Hepatocyte (in vitro differentiated cells): ENCODE data around the gene FSTL1.

Experiments used
- CTCF ChIP-seq: fragments of 200-600 bp; sonication (generic); IDR thresholded peaks from 2 replicates; pipeline ENCODE4 v1.5.1; 2016; ENCODE audit warnings: antibody characterized with exemption, mild to moderate bottlenecking; ENCODE audit not compliant: poor library complexity
- EZH2phosphoT487 ChIP-seq: fragments of 200-600 bp; sonication (generic); IDR thresholded peaks from one replicate; pipeline ENCODE4 v1.6.1; 2018; ENCODE audit warnings: antibody characterized with exemption, mild to moderate bottlenecking, low read depth, moderate library complexity; ENCODE audit not compliant: unreplicated experiment, severe bottlenecking

- no peak for TF ChIP-seq CTCF
- no peak for TF ChIP-seq EZH2phosphoT487
These were observed 5.1 kb downstream of the FSTL1 start for GRCh38 chr3:120445654-120446053.
